H1 (cell line): ENCODE measurements around the gene MAGI1.

Experiments used
- CEBPB ChIP-seq: IDR thresholded peaks from 2 replicates; pipeline ENCODE4 v1.6.1; 2012; ENCODE audit warnings: low read depth, low read length
- CTCF ChIP-seq, 3 experiments: IDR thresholded peaks; 1 replicate in 2 of 3; 2 replicates in 1 of 3; pipeline versions ENCODE4 v1.5.1 to v1.6.1; 2011; ENCODE audit warnings: low read length in 3 of 3, mild to moderate bottlenecking in 3 of 3, inconsistent platforms in 2 of 3, low read depth in 1 of 3, moderate library complexity in 1 of 3; ENCODE audit not compliant: insufficient read depth in 1 of 3; ENCODE audit errors: control extremely low read depth in 1 of 3
- EZH2 ChIP-seq: fragments of 200-600 bp; sonication (generic); IDR thresholded peaks from 2 replicates; pipeline ENCODE4 v1.7.1; 2012; ENCODE audit warnings: low read depth, mild to moderate bottlenecking, moderate library complexity, low read length, inconsistent platforms; ENCODE audit not compliant: severe bottlenecking
- HDAC6 ChIP-seq: IDR thresholded peaks from one replicate; pipeline ENCODE4 v1.7.1; 2012; ENCODE audit warnings: low read depth, mild to moderate bottlenecking, inconsistent platforms, low read length, moderate library complexity
- MAX ChIP-seq: IDR thresholded peaks from 2 replicates; pipeline ENCODE4 v1.6.1; 2012; ENCODE audit warnings: inconsistent platforms
- POLR2A ChIP-seq, 2 experiments: IDR thresholded peaks; 1 replicate in 1 of 2; 2 replicates in 1 of 2; pipeline ENCODE4 v1.6.1; 2011; ENCODE audit warnings: low read depth in 2 of 2, low read length in 2 of 2, mild to moderate bottlenecking in 2 of 2; ENCODE audit errors: control extremely low read depth in 1 of 2
- SIN3A ChIP-seq, 2 experiments: IDR thresholded peaks in 1 of 2; conservative IDR thresholded peaks in 1 of 2; 2 replicates each; pipeline ENCODE4 v1.6.1; 2011 to 2012; ENCODE audit warnings: low read length in 2 of 2, improper control_type of control experiment in 1 of 2, low read depth in 1 of 2, mild to moderate bottlenecking in 1 of 2
- SP2 ChIP-seq: IDR thresholded peaks from 2 replicates; pipeline ENCODE4 v1.6.1; 2012; ENCODE audit warnings: mild to moderate bottlenecking, low read length, inconsistent platforms
- ZNF274 ChIP-seq: IDR thresholded peaks from 2 replicates; pipeline ENCODE4 v1.7.0; 2012; ENCODE audit warnings: low read length, borderline replicate concordance; ENCODE audit errors: extremely low read depth

- TF ChIP-seq CTCF (IDR thresholded peaks at IDR 0.05; ENCODE audit: control extremely low read depth in 1 of 3, insufficient read depth in 1 of 3, low read depth in 1 of 3, low read length in 3 of 3), result no peak
- TF ChIP-seq SIN3A (conservative IDR thresholded peaks at IDR 0.05 in 1 of 2, IDR thresholded peaks at IDR 0.05 in 1 of 2; ENCODE audit: low read depth in 1 of 2, low read length in 2 of 2), result no peak
- no peak for TF ChIP-seq POLR2A (IDR thresholded peaks at IDR 0.05; ENCODE audit: control extremely low read depth in 1 of 2, low read depth in 2 of 2, low read length in 2 of 2)
- TF ChIP-seq ZNF274, result no peak
- TF ChIP-seq CEBPB, result no peak
- no peak for TF ChIP-seq MAX
- no peak for TF ChIP-seq HDAC6
- no peak for TF ChIP-seq EZH2
- TF ChIP-seq SP2, result no peak
Observed at GRCh38 chr3:65777050-65777449, 261.7 kb downstream of the MAGI1 start.
